Ishikawa (cell line): ENCODE results near the gene EID2B.

Source experiments
- EGR1 ChIP-seq: IDR thresholded peaks from 2 replicates; pipeline ENCODE4 v1.6.1; 2012
- YY1 ChIP-seq: IDR thresholded peaks from 2 replicates; pipeline ENCODE4 v1.6.1; 2012; ENCODE audit warnings: low read depth
- TF ChIP-seq, protein P1 (sequence below): IDR thresholded peaks from 2 replicates; pipeline ENCODE4 v1.6.1; 2012

GRCh38 chr19:39497996-39498797 lies 34.5 kb downstream of the EID2B start:
- TF ChIP-seq YY1: no peak
- TF ChIP-seq, protein P1, sequence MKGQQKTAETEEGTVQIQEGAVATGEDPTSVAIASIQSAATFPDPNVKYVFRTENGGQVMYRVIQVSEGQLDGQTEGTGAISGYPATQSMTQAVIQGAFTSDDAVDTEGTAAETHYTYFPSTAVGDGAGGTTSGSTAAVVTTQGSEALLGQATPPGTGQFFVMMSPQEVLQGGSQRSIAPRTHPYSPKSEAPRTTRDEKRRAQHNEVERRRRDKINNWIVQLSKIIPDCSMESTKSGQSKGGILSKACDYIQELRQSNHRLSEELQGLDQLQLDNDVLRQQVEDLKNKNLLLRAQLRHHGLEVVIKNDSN: peak; percentile 41; the same call in 1 of the 2 replicates
- TF ChIP-seq EGR1: no peak
